ENCODE data around the gene RS1. TPM values are rescaled to one million over a fixed set of nuclear protein-coding genes. Genes with fewer than 3 reads are reported as not detected.

RS1 gene
- total RNA-seq, 1 experiment from 2014 or later = not detected

- CTCF ChIA-PET = no interaction called here
- POLR2A ChIA-PET (ENCODE audit: unreplicated experiment) = no interaction called here
- Histone ChIP-seq H3K4me1 (ENCODE audit: insufficient read depth, low read length) (no peaks in the 10 kb centered on the region), H3K4me2 (ENCODE audit: low read length) (no peak overlapping the region), H3K36me3 (ENCODE audit: low read depth, low read length) (no peaks in the 10 kb centered on the region), H3K9ac (ENCODE audit: low read length) (no peak overlapping the region), H3K27ac (ENCODE audit: low read length) (no peak overlapping the region), H4K20me1 (ENCODE audit: low read length) (no peaks in the 10 kb centered on the region), H3K79me2 (ENCODE audit: low read length) (no peaks in the 10 kb centered on the region), H3K9me3 (ENCODE audit: low read length) (no peaks in the 10 kb centered on the region), H3K9me2 (replicated peaks; ENCODE audit: low read length) (no peaks in the 10 kb centered on the region), H3K4me3 (ENCODE audit: low read length) (no peak overlapping the region), H3K27me3 (ENCODE audit: low read length) (no peaks in the 10 kb centered on the region), H2AFZ (ENCODE audit: low read length) (no peak overlapping the region), H3F3A (ENCODE audit: low read length, unreplicated experiment) (no peaks in the 10 kb centered on the region)
- intact Hi-C loops (cut with micrococcal nuclease) = no loop called here
- TF ChIP-seq CTCF (conservative IDR thresholded peaks at IDR 0.05; ENCODE audit: low read depth, low read length) = no peak
- TF ChIP-seq EZH2phosphoT487 (IDR thresholded peaks at IDR 0.05; ENCODE audit: borderline replicate concordance, low read length) = no peak
- TF ChIP-seq EZH2 (IDR thresholded peaks at IDR 0.05; ENCODE audit: low read length, unreplicated experiment) = no peak
- no peak for ATAC-seq
- DNase-seq = no peak
- no TSS peak for BruUV-seq (replicated peaks)
Measured at GRCh38 chrX:18630934-18631333, 41.0 kb downstream of the RS1 start.

GRCh38 chrX:18624599-18624998, 47.3 kb downstream of the RS1 start:
- Histone ChIP-seq H3K79me2 (ENCODE audit: low read length) (no peaks in the 10 kb centered on the region), H3K9me3 (ENCODE audit: low read length) (no peaks in the 10 kb centered on the region), H3K27me3 (ENCODE audit: low read length) (no peaks in the 10 kb centered on the region), H4K20me1 (ENCODE audit: low read length) (no peaks in the 10 kb centered on the region), H3K9ac (ENCODE audit: low read length) (no peak overlapping the region), H2AFZ (ENCODE audit: low read length) (no peak overlapping the region), H3K4me2 (ENCODE audit: low read length) (no peak overlapping the region), H3K4me3 (ENCODE audit: low read length) (no peak overlapping the region), H3K27ac (ENCODE audit: low read length) (no peak overlapping the region), H3K4me1 (ENCODE audit: insufficient read depth, low read length) (peaks cover 1% of the 10 kb centered on the region; the same call in 1 of the 2 replicates), H3F3A (ENCODE audit: low read length, unreplicated experiment) (no peaks in the 10 kb centered on the region), H3K36me3 (ENCODE audit: low read depth, low read length) (no peaks in the 10 kb centered on the region), H3K9me2 (replicated peaks; ENCODE audit: low read length) (no peaks in the 10 kb centered on the region)
- intact Hi-C loops (cut with micrococcal nuclease) = no loop called here
- DNase-seq = no peak
- TF ChIP-seq EZH2 (IDR thresholded peaks at IDR 0.05; ENCODE audit: low read length, unreplicated experiment) (no peak), CTCF (conservative IDR thresholded peaks at IDR 0.05; ENCODE audit: low read depth, low read length) (no peak)
- ATAC-seq = no peak
- ChIA-PET POLR2A (ENCODE audit: unreplicated experiment) (no interaction called here), CTCF (no interaction called here)
- BruUV-seq (replicated peaks) = no TSS peak

- H3K27ac ChIP-seq (ENCODE audit: low read length) = no peak overlapping the region
- ChIA-PET CTCF (no interaction called here), POLR2A (ENCODE audit: unreplicated experiment) (no interaction called here)
- DNase-seq = no peak
- no peaks in the 10 kb centered on the region for H3F3A ChIP-seq (ENCODE audit: low read length, unreplicated experiment)
- H3K79me2 ChIP-seq (ENCODE audit: low read length) = no peaks in the 10 kb centered on the region
- H3K4me1 ChIP-seq (ENCODE audit: insufficient read depth, low read length) = peaks cover 24% of the 10 kb centered on the region
- no TSS peak for BruUV-seq (replicated peaks)
- no peak overlapping the region for H2AFZ ChIP-seq (ENCODE audit: low read length)
- no peaks in the 10 kb centered on the region for H3K9me3 ChIP-seq (ENCODE audit: low read length)
- H3K36me3 ChIP-seq (ENCODE audit: low read depth, low read length) = no peaks in the 10 kb centered on the region
- TF ChIP-seq EZH2phosphoT487 (IDR thresholded peaks at IDR 0.05; ENCODE audit: borderline replicate concordance, low read length) = no peak
- TF ChIP-seq CTCF (conservative IDR thresholded peaks at IDR 0.05; ENCODE audit: low read depth, low read length) = no peak
- no peak for TF ChIP-seq EZH2 (IDR thresholded peaks at IDR 0.05; ENCODE audit: low read length, unreplicated experiment)
- ATAC-seq = no peak
- H3K27me3 ChIP-seq (ENCODE audit: low read length) = no peaks in the 10 kb centered on the region
- no peak overlapping the region for H3K9ac ChIP-seq (ENCODE audit: low read length)
- H3K9me2 ChIP-seq (replicated peaks; ENCODE audit: low read length) = no peaks in the 10 kb centered on the region
- no peak overlapping the region for H3K4me3 ChIP-seq (ENCODE audit: low read length)
- intact Hi-C loops (cut with micrococcal nuclease) = no loop called here
- no peak overlapping the region for H3K4me2 ChIP-seq (ENCODE audit: low read length)
- H4K20me1 ChIP-seq (ENCODE audit: low read length) = no peaks in the 10 kb centered on the region
Measured at GRCh38 chrX:18620349-18620748, 51.6 kb downstream of the RS1 start.

All from PC-3 (cell line).